ENCODE results near the gene NCEH1.
"Not testable (repeated sequence)": the region's sequence is repeated elsewhere in the genome, so short reads cannot be mapped to it uniquely, and the experiment has no call there.

The NCEH1 gene

DNA sequence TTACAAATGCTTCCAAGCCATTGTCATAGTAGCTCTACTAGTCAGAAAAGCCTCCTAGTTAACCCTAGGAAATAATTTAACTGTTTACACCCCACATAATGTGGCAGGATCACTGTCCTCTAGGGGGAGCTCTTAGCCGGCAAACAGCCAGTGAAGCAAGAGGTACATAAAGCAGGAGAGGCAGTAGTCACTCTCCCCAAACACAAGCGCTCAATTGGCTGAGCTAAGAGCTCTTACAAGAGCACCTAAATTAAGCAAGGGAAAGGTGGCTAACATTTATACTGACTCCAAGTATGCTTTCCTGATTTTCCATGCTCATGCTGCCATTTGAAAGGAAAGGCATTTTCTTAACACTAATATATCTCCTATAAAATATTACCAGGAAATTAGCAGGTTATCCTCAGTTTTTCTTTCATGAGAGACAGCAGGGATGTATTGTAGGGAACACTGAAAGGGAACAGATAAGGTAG is 37.6 kb downstream of the NCEH1 start:
- peak in 4 of 6 experiments; percentile 17 to 25 (median 22) for DNase-seq

DNA sequence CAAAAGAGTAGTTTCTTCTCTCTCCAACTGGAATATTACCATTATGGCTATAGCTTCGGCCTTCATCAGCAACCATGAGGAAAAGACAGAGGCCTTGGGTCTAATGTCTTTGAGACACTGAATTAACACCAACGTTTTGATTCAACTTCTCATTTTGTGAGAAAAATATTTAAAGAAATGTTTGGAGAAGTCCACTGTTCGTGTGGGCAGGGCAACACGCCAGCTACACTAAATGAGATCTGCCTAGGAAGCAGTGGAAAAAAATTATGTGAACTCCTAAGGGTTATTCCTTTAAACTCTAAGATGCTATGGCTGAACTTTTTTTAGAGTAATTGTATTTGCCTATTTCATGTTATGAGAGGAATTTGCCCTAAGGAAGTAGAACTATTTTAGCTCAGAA is 41.8 kb downstream of the NCEH1 start:
- no peak for DNase-seq

GRCh38 chr3:172666873-172667694 is 43.8 kb downstream of the NCEH1 start:
- peak; percentile 38 to 81 (median 62) for DNase-seq

DNA sequence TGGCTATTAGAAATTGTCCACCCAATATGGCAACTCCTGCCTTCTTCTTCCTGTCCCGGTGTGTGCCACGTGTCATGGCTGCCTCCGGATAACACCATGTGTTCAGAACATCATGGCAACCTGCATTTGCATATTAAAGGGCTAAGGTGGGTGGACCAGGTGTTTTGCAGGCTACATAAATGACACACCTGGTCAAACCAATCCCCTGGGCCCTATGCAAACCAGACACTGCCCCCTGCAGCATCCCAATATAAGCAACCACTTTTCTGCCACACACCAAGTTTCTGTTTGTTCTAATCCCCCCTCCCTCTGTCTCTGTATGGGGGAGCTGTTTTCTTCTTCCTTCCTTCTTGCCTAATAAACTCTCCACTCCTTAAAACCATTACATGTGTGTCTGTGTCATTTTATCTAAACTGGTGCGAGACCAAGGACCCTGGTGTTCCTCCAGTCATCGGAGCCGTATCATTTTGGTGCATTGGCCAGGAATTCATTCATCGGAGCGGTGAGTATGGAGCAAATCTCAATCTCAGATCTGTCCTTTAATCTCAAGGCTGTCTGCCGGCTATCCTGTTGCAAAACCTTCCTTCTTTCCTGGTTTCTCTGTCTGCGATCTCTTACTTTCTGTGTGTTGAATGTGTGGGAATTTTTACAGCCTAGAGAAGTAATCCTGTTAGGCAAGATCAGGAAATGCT is 44.5 kb downstream of the NCEH1 start:
- DNase-seq: no peak

- DNase-seq: not testable (repeated sequence)
Observed at GRCh38 chr3:172665510-172665909, 45.4 kb downstream of the NCEH1 start.

DNA sequence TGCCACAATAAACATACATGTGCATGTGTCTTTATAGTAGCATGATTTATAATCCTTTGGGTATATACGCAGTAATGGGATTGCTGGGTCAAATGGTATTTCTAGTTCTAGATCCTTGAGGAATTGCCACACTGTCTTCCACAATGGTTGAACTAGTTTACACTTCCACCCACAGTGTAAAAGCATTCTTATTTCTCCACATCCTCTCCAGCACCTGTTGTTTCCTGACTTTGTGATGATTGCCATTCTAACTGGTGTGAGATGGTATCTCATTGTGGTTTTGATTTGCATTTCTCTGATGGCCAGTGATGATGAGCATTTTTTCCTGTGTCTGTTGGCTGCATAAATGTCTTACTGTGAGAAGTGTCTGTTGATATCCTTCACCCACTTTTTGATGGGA is 50.4 kb downstream of the NCEH1 start:
- not testable (repeated sequence) for DNase-seq

DNA sequence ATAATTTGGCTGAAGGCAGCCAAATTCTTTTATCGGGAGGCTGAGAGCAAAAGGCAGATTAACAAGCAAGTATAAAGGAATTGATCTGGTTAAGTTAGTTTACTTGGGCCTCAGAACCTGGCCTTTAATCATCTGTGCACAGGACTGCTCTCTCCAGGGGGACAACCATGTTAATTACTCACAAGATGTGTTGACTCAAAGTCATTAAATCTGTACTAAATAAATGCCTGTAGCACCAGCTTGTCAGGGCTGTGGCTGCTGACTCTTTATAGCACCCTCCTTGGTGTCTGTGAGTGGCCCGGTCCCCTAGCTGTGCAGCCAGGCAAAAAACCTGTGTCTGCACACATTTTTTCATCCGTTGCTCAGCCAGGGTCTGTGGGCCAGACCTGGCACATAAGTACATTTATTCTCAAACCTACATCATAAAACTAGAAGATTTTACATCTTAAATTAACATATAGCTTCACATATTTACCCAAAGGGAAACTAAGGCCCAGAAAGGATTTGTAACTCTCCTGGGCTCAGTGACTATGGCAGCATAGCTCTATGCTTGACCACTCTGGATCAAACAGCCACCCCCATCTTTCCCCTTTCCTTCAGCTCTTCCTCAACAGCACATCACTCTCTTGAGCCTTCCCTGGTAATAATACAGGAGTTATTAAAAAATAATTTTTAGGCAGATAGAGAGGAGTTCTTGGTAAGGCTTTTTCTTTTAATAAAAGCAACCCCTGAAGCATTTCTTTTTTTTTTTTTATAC is 51.4 kb downstream of the NCEH1 start:
- DNase-seq: no peak

GRCh38 chr3:172658344-172659245 is 52.3 kb downstream of the NCEH1 start:
- no peak for DNase-seq

DNA sequence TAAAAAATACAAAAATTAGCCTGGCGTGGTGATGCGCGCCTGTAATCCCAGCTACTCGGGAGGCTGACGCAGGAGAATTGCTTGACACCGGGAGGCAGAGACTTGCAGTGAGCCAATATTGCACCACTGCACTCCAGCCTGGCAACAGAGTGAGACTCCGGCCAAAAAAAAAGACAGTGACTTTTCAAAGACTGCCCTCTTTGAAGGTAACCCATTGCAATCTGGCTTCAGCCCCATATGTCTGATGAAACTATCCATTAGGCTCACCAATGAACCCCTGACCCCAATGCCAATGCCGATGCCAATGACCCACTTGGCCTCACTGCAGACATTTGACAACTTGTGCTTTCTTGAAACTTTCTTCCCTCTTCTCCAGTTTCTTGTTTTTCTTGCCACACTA is 54.3 kb downstream of the NCEH1 start:
- DNase-seq: no peak

DNA sequence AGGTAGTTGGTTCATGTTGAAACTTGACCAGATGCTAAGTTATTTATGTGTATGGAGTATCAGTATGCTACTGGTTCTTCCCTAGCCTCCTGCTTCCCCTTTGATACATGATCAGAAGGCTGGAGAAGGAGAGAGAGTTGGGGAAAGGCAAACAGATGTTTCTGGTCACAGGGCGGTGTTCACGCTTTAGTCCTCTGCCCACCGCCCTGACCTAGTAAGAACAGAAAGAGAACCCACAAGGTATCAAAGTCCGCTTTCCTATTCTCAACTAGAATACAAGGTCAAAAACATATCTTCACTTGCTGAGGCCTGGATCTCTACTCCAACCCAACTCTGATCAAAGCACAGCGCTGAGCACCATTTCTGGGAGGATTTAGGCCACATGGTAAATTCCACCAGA is 55.5 kb downstream of the NCEH1 start:
- no peak for DNase-seq

- DNase-seq: no peak
Observed at GRCh38 chr3:172654470-172654869, 56.4 kb downstream of the NCEH1 start.

GRCh38 chr3:172653004-172653572 is 57.8 kb downstream of the NCEH1 start:
- no peak for DNase-seq

GRCh38 chr3:172651936-172652625 is 58.8 kb downstream of the NCEH1 start:
- DNase-seq: no peak

DNA sequence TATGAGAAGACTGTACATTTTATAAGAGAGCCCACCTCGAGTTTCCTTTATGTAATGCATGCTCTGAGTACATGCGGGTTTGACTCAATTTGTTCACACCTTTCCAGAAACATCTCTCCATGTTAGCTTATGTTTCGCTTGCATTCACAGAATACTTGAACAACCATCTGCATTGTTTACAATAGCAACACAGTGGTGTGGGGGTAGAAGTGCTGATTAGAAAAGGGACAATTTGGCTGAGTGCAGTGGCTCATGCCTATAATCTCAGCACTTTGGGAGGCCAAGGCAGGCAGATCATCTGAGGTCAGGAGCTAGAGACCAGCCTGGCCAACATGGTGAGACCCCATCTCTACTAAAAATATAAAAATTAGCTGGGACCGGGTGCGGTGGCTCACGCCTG is 60.9 kb downstream of the NCEH1 start:
- no peak for DNase-seq

DNA sequence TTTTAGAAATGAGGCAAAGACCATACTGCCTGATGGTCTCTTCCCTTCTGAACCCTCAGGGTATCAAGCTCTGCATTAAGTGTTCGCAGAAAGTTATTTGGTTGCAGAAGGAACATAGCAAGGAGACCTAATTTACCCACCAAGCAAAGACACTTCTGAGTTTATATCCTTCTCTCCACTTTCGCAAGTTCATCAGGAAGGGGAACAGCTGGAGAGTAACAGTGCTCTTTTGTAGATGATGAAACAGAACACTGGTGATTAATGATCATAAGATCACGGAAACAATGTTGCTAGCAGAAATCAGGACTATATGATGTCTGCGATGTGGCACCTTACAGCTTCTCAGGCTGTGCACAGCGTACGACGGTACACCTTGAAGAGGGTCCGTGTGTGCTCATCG is 62.1 kb downstream of the NCEH1 start:
- no peak for DNase-seq

DNA sequence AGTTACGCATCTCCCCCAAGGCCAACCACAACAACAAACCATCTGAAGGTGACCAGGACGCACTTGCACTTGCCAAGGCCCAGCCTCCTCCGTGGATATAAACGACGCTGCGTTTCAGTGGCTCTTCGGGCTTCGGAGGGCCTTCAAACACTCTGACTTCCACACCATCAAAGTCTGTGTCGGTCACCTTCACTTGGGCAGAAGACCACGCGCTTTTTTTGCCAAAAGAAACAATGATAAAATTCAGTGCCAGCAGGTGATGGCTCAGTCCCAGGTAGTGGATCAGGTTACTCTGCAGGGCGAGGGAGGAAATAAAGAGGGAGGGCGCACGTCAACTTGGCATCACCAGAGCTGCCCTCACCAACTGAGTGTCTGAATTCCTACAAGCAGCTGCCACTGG is 63.0 kb downstream of the NCEH1 start:
- no peak for DNase-seq

DNA sequence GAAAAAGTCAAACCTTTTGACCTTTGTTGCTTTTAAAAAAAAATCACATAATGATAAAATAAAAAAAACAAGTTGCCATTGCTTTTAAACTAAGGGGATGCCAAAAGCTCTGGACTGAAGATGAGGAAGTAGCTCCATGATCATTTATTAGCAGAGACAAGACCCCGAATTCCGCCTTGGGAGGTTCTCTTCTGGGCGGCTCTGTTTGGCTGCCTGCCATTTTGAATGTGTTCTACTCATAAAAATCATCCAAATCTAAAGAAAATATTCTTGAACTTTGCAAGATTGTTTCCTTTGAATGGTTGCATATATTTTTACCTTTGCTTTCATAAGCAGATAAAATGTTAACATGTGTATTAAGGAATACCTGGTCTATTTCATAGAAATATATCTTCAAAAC is 63.8 kb downstream of the NCEH1 start:
- no peak for DNase-seq

DNA sequence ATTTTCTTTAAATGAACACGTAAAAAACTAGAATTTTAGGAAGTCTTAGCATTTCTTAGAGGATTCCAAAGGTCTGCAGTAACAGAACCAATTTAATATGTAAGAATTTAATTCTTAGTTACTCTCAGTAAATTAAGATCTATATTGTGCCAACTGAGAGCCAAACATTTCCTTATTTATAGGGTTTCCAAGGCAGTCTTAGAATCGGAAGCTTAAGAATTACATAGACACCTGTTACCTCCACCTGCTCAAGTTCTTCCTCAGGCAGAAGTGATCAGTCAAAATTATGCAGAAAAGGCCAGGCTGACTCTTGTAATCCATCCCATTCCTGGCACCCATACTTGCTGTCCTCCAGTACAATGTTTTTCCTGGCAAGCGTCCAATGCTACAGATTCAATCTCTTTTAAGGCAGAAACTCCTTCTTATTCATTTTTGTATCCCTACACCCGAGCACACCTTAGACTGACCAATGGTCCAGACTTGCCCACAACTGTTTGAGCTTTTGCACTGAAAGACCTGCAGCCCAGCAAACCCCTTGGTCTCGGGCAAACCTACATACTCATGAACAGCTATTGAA is 64.3 kb downstream of the NCEH1 start:
- DNase-seq: no peak

DNA sequence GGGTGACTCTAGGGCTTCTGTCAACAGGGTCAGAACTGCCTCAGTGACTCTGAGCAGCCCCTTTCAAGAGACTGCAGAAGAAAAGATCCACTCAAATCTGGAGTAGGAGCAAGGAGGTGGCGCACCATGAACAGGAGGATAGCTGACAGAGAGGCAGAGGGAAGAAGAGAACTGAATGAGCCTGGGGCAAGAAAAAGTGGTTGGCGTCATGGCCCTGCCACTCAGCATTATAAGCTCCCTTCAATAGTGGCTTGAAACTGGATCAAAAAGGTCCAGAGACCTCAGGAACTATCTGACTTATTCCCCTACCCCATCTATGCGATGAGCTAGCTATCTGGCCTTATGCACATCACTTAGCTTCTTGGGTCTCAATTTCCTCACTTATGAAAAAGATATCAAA is 66.6 kb downstream of the NCEH1 start:
- DNase-seq: no peak

DNA sequence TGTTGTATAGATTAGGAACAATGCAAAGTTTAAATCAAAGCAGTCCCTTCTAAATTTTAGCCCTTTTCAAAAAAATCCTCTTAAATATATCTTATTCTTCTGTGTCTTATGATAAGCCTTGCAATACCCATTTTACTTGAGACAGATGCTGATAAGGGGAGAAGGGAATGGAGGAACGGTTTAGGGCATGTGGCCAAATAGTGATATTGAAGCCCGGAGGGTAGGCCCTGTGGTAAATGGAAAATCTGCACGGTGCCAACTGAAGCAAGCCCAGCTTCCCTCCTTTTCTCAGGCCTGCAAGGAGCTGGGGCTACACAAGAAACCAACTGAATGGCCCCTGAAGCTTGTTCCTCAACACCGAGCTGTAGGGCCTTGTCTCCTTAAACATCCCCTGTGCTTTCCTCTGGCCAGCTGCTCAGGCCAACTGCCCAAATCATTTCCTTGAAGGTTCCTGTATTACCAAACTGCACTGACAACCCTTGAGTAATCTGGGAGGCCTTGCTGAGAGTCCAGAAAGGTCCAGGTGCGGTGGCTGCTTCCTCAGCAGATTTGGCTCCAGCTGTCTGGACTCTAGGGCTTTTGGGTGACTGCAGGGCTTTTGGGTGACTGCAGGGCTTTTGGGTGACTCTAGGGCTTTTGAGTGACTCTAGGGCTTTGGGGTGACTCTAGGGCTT is 67.2 kb downstream of the NCEH1 start:
- DNase-seq: no peak

GRCh38 chr3:172641291-172641690 is 69.6 kb downstream of the NCEH1 start:
- DNase-seq: no peak
